ENCODE data around the gene IQCC.

The IQCC gene

GRCh38 chr1:32195972-32196823 is 9.3 kb upstream of the IQCC start:
- peak; percentile 46 for DNase-seq (ENCODE audit: low read depth, low spot score)

DNA sequence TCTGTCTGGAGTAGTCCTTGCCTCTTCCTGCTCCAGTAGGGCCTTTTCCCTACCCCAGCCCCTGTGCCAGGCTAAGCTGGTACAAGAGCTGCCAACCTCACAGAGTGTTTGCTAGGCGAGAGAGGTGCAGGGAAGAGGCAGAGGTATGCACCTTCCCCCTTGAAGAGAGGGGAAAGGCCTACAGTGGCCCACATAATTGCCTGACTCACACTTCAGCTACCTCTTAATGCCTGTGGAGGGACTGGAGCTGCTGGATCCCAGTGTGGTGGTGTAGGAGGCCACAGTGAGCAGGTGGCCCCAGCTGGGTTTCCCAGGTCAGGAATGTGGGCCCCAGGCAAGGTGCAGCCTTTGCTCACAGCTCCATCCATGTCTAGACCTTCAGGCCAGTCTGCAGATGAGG is 8.4 kb upstream of the IQCC start:
- no peak for DNase-seq (ENCODE audit: low read depth, low spot score)

- DNase-seq (ENCODE audit: low read depth, low spot score) = no peak
These were observed 7.6 kb upstream of the IQCC start for GRCh38 chr1:32197837-32198236.

DNA sequence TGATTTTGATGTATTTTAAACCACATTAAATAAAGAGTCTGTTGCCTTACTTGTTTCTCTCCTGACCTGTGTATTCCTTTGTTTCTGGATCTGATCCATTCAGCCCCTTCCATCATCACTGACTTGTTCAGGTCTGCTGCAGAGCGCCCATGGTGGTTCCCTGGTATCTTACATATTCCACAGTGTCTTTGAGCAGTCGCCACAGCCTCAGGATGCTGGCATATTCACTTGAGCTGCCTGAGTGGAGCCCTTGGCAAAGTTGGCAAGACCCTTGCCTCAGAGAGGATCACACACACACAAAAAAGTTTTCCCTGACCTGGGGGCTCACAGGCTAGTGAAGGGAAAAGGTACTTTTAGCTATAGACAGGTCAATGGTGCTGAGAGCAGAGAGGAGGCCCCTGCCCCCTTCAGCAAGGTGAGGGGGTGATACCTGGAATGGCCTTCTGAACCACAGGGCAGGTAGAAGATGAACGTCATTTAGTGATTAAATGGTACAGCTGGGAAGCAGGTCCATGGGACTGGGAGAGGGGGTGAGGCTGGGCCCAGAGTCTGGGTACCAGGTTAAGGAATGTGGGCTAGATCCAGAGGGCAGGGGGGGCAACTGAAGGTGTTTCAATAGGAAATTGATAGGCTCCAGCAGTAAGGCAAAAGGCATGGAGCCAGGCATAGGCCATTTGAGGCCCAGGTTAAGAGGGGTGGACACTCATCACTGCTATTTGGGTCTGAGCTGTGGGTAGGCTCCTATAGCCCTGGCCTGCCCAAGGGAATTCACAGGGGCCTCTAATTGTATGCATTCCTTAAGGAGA is 7.0 kb upstream of the IQCC start:
- no peak for DNase-seq (ENCODE audit: low read depth, low spot score)

GRCh38 chr1:32199043-32199716 is 6.3 kb upstream of the IQCC start:
- DNase-seq (ENCODE audit: low read depth, low spot score) = no peak

GRCh38 chr1:32199717-32200072 is 5.8 kb upstream of the IQCC start:
- peak; percentile 29 for DNase-seq (ENCODE audit: low read depth, low spot score)

GRCh38 chr1:32200226-32201010 is 5.1 kb upstream of the IQCC start, which contains the start of gene CCDC28B:
CCDC28B (plus strand) TSS chr1:32200595; CDS start chr1:32201936, 1,341 bp downstream.
- peak; percentile 72 for DNase-seq (ENCODE audit: low read depth, low spot score)

DNA sequence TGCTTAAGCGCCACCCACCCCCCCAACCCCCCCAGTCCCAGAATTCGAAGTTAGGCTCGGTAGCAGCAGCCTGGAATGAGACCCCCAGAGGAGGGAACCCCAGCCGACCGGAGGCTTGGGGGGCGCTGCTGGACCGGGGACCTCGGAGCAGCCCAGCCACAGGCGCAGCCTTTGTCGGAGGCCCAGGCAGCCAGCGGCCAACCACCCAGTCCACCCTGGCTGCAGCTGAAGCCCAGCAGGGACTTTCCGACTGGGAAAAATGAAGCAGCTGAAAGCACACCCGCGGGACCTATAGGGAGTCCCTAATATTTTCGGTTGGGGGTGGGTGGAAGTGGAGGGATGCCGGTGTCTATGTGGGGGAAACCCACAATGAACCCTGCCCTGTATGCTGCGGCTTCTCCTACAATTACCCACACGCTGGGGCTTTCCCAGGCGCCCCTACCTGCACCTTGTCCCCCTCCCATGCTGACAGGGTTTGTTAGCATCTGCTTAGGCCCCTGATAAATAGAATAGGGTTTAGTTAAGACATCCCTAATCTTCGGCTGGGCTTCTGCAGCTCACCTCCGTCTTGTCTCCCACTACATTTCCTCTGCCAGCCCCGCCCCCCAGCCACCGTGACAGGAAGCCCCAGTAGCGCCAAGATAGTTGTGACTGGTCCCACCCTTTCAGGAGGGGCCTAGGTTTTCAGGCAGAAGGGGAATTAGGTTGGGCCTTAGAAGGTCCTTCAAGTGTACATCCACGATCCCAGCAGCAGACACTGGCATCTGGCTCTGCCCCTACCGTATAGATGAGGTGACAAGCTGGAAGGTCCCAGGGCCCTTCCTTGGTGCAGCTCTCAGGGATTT is 4.2 kb upstream of the IQCC start:
- DNase-seq (ENCODE audit: low read depth, low spot score) = peak; percentile 79

DNA sequence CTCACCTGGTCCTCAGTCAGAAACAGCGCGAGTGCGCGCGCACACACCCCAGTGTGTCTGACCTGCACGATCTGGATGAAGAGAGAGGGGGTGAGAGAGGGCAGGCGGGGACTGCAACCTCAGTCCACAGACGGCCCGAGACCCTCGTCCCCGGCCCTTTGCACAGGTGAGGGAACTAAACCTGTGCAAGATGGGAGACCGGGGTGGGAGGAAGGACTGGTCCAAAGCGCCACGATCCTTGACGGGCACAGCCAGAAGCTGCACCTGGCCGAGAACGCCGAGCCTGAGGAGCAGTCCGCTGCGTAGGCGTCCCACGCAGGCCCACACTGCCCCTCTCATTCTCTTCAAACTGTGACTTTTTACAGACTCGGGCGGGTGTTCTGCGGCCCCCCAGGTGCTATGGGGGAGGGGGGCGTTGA is 519 bp upstream of the IQCC start:
- no peak for DNase-seq (ENCODE audit: low read depth, low spot score)

DNA sequence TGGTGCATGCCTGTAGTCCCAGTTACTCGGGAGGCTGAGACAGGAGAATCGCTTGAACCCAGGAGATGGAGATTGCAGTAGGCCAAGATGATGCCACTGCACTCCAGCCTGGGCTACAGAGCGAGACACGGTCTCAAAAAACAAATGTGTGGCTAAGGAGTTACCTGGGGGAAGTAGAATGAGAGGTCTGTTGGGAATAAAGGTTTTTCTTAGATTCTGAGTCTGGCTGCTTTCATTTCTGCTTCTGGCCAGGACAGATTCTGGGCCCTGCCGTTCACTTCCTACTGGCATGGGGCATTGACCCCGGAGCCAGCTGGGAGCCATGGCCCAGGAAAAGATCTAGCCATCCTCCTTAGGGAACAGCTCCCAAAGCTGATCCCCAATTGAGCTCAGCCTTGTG is 3.0 kb downstream of the IQCC start:
- DNase-seq (ENCODE audit: low read depth, low spot score) = no peak

DNA sequence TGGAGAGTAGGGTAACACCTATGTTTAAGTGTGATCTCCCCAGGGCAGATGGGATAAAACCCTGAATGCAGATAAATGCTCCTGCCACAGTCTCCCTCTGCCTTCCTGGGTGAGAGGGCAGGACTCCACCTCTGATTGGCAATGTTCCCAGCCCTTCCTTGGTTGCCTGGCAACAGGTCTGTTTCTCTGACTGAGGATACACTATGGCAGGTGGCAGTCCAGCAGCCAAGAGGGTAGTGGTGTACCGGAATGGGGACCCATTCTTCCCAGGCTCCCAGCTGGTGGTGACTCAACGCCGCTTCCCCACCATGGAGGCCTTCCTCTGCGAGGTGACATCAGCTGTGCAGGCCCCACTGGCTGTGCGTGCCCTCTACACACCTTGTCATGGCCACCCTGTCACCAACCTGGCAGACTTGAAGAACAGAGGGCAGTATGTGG is 3.4 kb downstream of the IQCC start, which contains the start of gene DCDC2B:
Gene DCDC2B (plus strand): TSS at position 199 of the 438 bp plus-strand sequence. CDS start 5 bp downstream, at position 204.
- peak; percentile 67 for DNase-seq (ENCODE audit: low read depth, low spot score)

DNA sequence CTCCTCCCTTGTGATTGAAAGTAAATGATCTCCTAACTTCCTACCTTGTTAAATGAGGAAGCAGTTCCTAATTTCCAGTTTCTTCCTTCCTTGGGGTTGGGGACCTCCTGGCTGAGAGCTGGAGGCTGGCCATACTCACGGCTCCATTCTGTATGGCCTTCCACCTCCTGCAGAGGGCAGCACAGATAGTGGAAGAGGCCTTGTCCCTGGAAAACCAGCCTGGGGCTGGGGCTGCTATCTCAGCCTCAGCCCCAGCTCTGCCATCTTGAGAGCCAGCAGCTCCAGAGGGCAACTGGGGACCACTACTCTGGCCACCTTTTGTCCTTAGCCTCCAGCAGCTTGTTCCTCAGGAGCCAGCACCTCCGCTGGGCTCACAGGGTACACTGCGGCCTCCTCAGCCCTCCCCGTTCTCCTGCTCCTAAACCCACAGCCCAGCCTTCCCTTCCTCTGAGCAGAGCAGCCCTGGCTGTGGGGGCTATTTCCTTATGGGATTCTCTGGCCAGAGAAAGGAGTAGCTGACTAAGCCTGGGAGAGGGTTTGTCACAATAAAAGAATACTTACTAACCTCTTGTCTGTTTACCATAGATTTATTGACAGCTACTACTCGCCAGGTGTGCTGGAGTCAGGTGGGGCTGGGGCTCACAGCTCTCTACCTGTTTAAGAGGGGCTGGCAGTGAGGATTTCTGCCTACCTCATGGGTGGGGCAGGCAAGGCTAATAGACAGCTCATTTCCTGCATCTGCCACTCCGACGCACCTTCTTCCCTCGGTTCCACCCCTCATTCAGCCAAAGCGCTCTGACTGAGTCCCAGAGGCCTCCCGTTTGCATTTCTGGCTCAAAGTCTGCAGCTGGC is 10.4 kb downstream of the IQCC start:
- peak; percentile 81 for DNase-seq (ENCODE audit: low read depth, low spot score)

DNA sequence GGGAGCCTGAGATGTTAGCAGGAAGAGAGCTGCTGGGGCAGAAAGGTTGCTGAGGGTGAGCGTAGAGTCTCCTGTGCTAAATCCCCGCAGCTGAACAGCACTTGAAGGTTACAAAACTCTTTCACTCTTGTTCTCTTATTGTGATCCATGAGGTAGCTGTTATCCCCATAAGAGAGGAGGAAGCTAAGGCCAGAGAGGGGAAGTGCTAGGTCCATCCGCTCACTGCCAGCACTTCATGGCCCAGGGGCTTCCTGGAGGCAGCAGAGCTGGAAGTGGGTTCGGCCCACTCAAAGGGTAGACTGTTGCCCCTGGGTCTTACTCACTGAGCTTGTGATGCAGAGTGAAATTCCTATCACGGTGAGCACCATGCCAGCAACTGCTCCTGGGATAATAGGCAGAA is 11.1 kb downstream of the IQCC start:
- no peak for DNase-seq (ENCODE audit: low read depth, low spot score)

- no peak for DNase-seq (ENCODE audit: low read depth, low spot score)
These were observed 13.6 kb downstream of the IQCC start for GRCh38 chr1:32219022-32219421.

- DNase-seq (ENCODE audit: low read depth, low spot score) = no peak
These were observed 15.5 kb downstream of the IQCC start for GRCh38 chr1:32220746-32221580.

GRCh38 chr1:32221581-32221979 is 16.1 kb downstream of the IQCC start:
- DNase-seq (ENCODE audit: low read depth, low spot score) = peak; percentile 28

- DNase-seq (ENCODE audit: low read depth, low spot score) = peak; percentile 96
These were observed 16.7 kb downstream of the IQCC start, which contains the start of the genes EIF3I and TMEM234 for GRCh38 chr1:32221980-32222755. EIF3I (plus strand) TSS chr1:32222407; CDS start chr1:32222442, 35 bp downstream. TMEM234 (minus strand) TSS chr1:32222353; CDS start chr1:32222322, 31 bp downstream.
